Osteoblast (primary cell): ENCODE results near the gene MAN1C1. TPM values are rescaled to one million over a fixed set of nuclear protein-coding genes. Genes with fewer than 3 reads are reported as not detected.
"Not testable (repeated sequence)": the region's sequence is repeated elsewhere in the genome, so short reads cannot be mapped to it uniquely, and the experiment has no call there.

Source experiments
- DNase-seq: peaks from one replicate; pipeline ENCODE4 v3.0.0; 2011; ENCODE audit warnings: low spot score, mixed read lengths; ENCODE audit not compliant: insufficient read length; ENCODE audit errors: missing footprints
- H2AFZ ChIP-seq: 2 replicates; pipeline ENCODE4 v1.6.0; 2011; ENCODE audit warnings: mild to moderate bottlenecking, low read length
- H3K27ac ChIP-seq: 2 replicates; pipeline ENCODE4 v1.5.1; 2011; ENCODE audit warnings: mild to moderate bottlenecking, low read depth, low read length, moderate library complexity
- H3K27me3 ChIP-seq: 2 replicates; pipeline ENCODE4 v1.6.0; 2012; ENCODE audit warnings: mild to moderate bottlenecking, control low read depth, inconsistent platforms, low read length, moderate library complexity; ENCODE audit not compliant: insufficient read depth
- H3K36me3 ChIP-seq: 2 replicates; pipeline ENCODE4 v1.5.1; 2011; ENCODE audit warnings: mild to moderate bottlenecking, low read length, control low read depth, moderate library complexity; ENCODE audit not compliant: insufficient read depth
- H3K4me1 ChIP-seq: 2 replicates; pipeline ENCODE4 v1.5.1; 2011; ENCODE audit warnings: mild to moderate bottlenecking, low read length, control low read depth, moderate library complexity; ENCODE audit not compliant: insufficient read depth
- H3K4me2 ChIP-seq: 2 replicates; pipeline ENCODE4 v1.6.0; 2011; ENCODE audit warnings: mild to moderate bottlenecking, low read length; ENCODE audit not compliant: insufficient read depth
- H3K4me3 ChIP-seq: fragments of 200-600 bp; sonication (generic); 3 replicates; pipeline ENCODE4 v1.5.1; 2012; ENCODE audit warnings: mild to moderate bottlenecking, low read length, inconsistent platforms; ENCODE audit not compliant: insufficient read depth
- H3K79me2 ChIP-seq: 2 replicates; pipeline ENCODE4 v1.6.0; 2012; ENCODE audit warnings: mild to moderate bottlenecking, low read length, control low read depth, inconsistent platforms; ENCODE audit not compliant: insufficient read depth
- H3K9me3 ChIP-seq: 2 replicates; pipeline ENCODE4 v1.5.1; 2011; ENCODE audit warnings: low read depth, low read length, control low read depth
- H4K20me1 ChIP-seq: 2 replicates; pipeline ENCODE4 v1.6.0; 2012; ENCODE audit warnings: mild to moderate bottlenecking, low read length, control low read depth; ENCODE audit not compliant: insufficient read depth
- total RNA-seq: library from RNA; depleted of rRNA; stranded (reverse); fragments of >200 nt; gene quantifications from 2 replicates; pipeline ENCODE4 v1.2.3, GENCODE V29; 2012
- TF ChIP-seq, protein P1 (sequence below): IDR thresholded peaks from 2 replicates; pipeline ENCODE4 v1.5.1; 2011; ENCODE audit warnings: mild to moderate bottlenecking, low read depth, low read length, moderate library complexity; ENCODE audit errors: extremely low read depth

The MAN1C1 gene
- total RNA-seq, 1 donor, result 16.3 TPM

DNA sequence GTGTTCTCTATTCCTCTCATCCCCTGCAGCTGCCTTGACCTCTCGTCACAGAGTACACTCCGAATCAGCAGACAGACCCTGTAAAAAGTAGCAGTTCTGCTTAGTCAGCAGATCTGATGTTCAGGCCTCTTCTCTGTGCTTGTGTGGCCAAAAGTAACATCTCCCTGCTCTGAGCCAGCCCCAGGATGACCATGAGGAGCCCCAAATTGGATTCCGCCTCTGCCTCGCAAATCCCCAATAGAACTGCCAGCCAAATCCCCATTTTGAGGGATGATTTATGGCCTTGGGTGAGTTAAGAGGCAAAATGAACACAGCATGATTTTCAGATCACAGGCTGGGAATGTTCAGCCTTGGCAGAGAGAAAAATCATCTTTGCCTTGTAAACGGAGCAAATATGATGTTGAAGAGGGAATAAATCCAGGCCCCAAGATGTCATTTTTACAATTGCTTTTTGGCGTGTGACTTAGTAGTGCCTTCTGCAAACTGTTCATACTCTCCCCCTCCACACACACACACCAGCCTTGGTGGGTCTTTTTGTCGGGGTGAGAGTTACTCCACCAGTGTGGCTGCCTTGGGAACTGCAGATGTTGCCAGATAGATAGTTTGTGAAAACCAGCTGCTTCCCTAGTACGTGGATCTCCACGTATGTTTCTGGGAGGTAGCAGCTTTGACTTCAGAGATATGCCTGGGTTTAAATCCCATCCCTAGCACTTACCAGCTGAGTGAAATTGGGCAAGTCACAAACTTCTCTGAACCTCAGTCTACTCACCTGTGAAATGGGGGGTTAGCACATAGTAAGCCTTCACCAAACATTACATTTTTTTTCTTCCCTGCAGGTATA lies 77.8 kb downstream of the MAN1C1 start:
- peak overlapping the region; percentile 81 for H3K27ac ChIP-seq
- H2AFZ ChIP-seq, result peak overlapping the region; percentile 38
- peaks cover 10% of the 10 kb centered on the region for H3K27me3 ChIP-seq
- H3K9me3 ChIP-seq, result no peaks in the 10 kb centered on the region
- peak overlapping the region; percentile 10 for H3K4me3 ChIP-seq
- peaks cover 34% of the 10 kb centered on the region for H3K4me1 ChIP-seq
- no peaks in the 10 kb centered on the region for H3K79me2 ChIP-seq
- no peaks in the 10 kb centered on the region for H3K36me3 ChIP-seq
- H3K4me2 ChIP-seq, result peak overlapping the region; percentile 67
- DNase-seq, result peak; percentile 86
- H4K20me1 ChIP-seq, result no peaks in the 10 kb centered on the region
- TF ChIP-seq, protein P1, sequence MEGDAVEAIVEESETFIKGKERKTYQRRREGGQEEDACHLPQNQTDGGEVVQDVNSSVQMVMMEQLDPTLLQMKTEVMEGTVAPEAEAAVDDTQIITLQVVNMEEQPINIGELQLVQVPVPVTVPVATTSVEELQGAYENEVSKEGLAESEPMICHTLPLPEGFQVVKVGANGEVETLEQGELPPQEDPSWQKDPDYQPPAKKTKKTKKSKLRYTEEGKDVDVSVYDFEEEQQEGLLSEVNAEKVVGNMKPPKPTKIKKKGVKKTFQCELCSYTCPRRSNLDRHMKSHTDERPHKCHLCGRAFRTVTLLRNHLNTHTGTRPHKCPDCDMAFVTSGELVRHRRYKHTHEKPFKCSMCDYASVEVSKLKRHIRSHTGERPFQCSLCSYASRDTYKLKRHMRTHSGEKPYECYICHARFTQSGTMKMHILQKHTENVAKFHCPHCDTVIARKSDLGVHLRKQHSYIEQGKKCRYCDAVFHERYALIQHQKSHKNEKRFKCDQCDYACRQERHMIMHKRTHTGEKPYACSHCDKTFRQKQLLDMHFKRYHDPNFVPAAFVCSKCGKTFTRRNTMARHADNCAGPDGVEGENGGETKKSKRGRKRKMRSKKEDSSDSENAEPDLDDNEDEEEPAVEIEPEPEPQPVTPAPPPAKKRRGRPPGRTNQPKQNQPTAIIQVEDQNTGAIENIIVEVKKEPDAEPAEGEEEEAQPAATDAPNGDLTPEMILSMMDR, result no peak

DNA sequence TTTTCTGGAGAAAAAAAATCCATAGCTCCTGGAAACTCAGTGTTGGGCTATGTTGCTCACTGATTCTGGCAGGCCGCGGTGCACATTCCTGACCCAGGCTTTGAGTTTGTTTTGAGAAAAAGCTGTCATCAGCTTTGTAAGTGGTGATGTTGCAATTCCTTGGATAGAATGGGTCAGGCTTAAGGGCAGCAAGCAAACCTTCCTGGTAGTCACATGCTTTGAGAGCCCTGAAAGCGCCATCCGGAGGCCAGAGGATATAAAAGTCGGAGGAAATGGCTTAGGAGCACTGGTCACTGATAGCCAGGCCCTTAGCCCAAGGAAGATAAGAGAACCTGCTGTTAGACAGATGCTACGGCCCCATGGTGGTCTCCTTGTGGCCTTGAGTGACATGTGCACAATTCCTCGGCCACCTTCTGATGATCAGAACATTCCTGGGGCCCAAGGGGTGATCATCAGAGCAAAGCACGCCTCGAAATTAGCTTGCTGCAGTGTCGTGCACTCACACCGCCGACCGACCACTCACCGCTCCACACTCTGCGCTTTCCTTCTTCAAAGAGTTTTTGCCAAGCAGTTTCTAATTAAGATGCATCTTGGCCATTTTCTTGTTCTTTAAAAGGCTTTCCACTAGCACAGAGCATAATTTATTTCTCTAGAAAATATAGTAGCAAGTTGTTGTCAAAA lies 78.6 kb downstream of the MAN1C1 start:
- Histone ChIP-seq H3K36me3 (no peaks in the 10 kb centered on the region), H4K20me1 (no peaks in the 10 kb centered on the region), H3K4me2 (peak overlapping the region; percentile 67), H3K9me3 (no peaks in the 10 kb centered on the region), H3K27me3 (peaks cover 5% of the 10 kb centered on the region), H3K4me3 (peak overlapping the region; percentile 22), H3K79me2 (no peaks in the 10 kb centered on the region), H2AFZ (no peak overlapping the region), H3K4me1 (peaks cover 43% of the 10 kb centered on the region), H3K27ac (peak overlapping the region; percentile 81)
- peak; percentile 86 for DNase-seq
- TF ChIP-seq, protein P1, result peak; percentile 37

DNA sequence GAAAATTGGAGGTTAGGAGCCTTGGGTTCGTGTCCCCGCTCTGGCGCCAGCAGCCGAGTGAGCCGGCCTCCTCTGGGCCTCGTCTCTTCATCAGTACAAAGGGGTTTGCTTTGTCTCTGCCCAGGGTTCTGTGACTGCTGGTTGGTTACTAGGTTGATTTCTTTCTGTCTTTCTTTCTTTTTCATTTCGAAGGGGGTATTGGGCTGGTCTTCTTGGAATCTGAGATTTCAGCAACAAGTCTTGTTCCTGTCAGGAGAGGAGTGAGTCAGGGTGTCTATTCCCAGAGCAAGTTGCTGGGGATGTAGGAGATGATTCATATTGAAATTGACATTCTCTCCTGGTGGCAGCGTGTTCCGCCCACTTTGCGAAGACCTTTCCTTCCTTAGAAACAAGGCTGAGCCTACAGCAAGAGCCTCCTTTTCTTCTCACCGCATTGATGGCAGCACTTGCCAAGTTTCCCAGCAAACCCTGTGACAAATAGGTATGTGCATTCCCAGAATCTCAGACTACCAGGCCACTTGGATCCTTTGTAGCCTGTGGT lies 79.2 kb downstream of the MAN1C1 start:
- no peaks in the 10 kb centered on the region for H4K20me1 ChIP-seq
- no peaks in the 10 kb centered on the region for H3K79me2 ChIP-seq
- H3K4me3 ChIP-seq, result peak overlapping the region; percentile 22
- H2AFZ ChIP-seq, result no peak overlapping the region
- no peaks in the 10 kb centered on the region for H3K9me3 ChIP-seq
- H3K27me3 ChIP-seq, result peaks cover 5% of the 10 kb centered on the region
- DNase-seq, result peak; percentile 97
- peak overlapping the region; percentile 81 for H3K27ac ChIP-seq
- H3K4me2 ChIP-seq, result peak overlapping the region; percentile 67
- no peaks in the 10 kb centered on the region for H3K36me3 ChIP-seq
- TF ChIP-seq, protein P1, result no peak
- H3K4me1 ChIP-seq, result peaks cover 49% of the 10 kb centered on the region

DNA sequence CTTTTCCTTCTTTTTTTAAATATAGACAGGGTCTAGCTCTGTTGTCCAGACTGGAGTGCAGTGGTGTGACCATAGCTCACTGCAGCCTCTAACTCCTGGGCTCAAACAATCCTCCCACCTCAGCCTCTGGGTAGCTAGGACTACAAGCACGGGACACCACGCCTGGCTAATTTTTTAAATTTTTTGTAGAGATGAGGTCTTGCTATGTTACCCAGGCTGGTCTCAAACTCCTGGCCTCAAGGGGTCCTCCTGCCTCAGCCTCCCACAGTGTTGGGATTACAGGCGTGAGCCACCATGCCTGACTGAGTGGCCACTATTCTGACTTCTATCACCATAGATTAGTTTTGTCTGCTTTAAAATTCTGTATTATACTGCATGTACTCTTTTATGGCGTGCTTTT lies 80.1 kb downstream of the MAN1C1 start:
- H3K4me1 ChIP-seq, result peaks cover 55% of the 10 kb centered on the region
- not testable (repeated sequence) for H3K4me3 ChIP-seq, H3K36me3 ChIP-seq, H3K27me3 ChIP-seq, H3K4me2 ChIP-seq, H4K20me1 ChIP-seq, DNase-seq, H3K79me2 ChIP-seq, H2AFZ ChIP-seq, H3K9me3 ChIP-seq
- peak overlapping the region; percentile 81 for H3K27ac ChIP-seq
